ENCODE results near the gene WRNIP1. TPM values are rescaled to one million over a fixed set of nuclear protein-coding genes. Genes with fewer than 3 reads are reported as not detected.

Gene WRNIP1
- total and polyA plus RNA-seq, 2 of the 13 experiments (the other 11 are each of a cell fraction or from before 2014, with no cell fraction given) = 77.7 to 90.3 TPM

GRCh38 chr6:2741756-2742155 lies 23.4 kb upstream of the WRNIP1 start:
- no peak for ATAC-seq
- ChIA-PET POLR2A (no interaction called here), CTCF (ENCODE audit: low intra/inter-chr PET ratio, low total read pairs) (no interaction called here)
- Histone ChIP-seq H3K79me2 (ENCODE audit: insufficient read depth, low read length) (no peaks in the 10 kb centered on the region), H3K27me3 (ENCODE audit: control insufficient read depth in 1 of 2, insufficient read depth in 2 of 2, low read length in 2 of 2) (no peaks in the 10 kb centered on the region), H3K4me3 (replicated peaks in 1 of 3; ENCODE audit: insufficient read depth in 1 of 3, low read depth in 2 of 3, low read length in 3 of 3) (no peak overlapping the region), H3K9me3 (ENCODE audit: low read length) (no peaks in the 10 kb centered on the region), H3K4me2 (ENCODE audit: low read depth, low read length) (no peak overlapping the region), H3K36me3 (replicated peaks in 1 of 2; ENCODE audit: control insufficient read depth in 1 of 2, insufficient read depth in 2 of 2, low read length in 2 of 2) (no peaks in the 10 kb centered on the region), H4K20me1 (ENCODE audit: insufficient read depth, low read length) (no peaks in the 10 kb centered on the region), H3K27ac (ENCODE audit: extremely low read length, insufficient read depth, low read length) (no peak overlapping the region), H3K4me1 (ENCODE audit: insufficient read depth, low read length) (peaks cover 41% of the 10 kb centered on the region), H2AFZ (ENCODE audit: low read length) (no peak overlapping the region), H3K9ac (ENCODE audit: insufficient read depth, low read depth, low read length) (no peak overlapping the region)
- 88% methylated on average over 2 of the region's 2 CpGs for WGBS (ENCODE audit: low lambda C conversion rate)
- BruUV-seq (replicated peaks) = no TSS peak
- FAIRE-seq = no peak
- intact Hi-C loops (cut with micrococcal nuclease; ENCODE audit: unreplicated experiment) = loop anchor here (5.0 kb wide), 1 partner anchor 1144 kb away; no protein-coding TSS in a partner anchor
- in situ Hi-C loops (cut with HindIII; ENCODE audit: extremely low pct_ligation_motif_present, low pct_unique_long_range_greater_than_20kb) = no loop called here
- DNase-seq (ENCODE audit: low spot score) = no peak
- no peak for TF ChIP-seq NFE2 (CRISPR knock-in tag; IDR thresholded peaks at IDR 0.05)
- TF ChIP-seq, protein P1, sequence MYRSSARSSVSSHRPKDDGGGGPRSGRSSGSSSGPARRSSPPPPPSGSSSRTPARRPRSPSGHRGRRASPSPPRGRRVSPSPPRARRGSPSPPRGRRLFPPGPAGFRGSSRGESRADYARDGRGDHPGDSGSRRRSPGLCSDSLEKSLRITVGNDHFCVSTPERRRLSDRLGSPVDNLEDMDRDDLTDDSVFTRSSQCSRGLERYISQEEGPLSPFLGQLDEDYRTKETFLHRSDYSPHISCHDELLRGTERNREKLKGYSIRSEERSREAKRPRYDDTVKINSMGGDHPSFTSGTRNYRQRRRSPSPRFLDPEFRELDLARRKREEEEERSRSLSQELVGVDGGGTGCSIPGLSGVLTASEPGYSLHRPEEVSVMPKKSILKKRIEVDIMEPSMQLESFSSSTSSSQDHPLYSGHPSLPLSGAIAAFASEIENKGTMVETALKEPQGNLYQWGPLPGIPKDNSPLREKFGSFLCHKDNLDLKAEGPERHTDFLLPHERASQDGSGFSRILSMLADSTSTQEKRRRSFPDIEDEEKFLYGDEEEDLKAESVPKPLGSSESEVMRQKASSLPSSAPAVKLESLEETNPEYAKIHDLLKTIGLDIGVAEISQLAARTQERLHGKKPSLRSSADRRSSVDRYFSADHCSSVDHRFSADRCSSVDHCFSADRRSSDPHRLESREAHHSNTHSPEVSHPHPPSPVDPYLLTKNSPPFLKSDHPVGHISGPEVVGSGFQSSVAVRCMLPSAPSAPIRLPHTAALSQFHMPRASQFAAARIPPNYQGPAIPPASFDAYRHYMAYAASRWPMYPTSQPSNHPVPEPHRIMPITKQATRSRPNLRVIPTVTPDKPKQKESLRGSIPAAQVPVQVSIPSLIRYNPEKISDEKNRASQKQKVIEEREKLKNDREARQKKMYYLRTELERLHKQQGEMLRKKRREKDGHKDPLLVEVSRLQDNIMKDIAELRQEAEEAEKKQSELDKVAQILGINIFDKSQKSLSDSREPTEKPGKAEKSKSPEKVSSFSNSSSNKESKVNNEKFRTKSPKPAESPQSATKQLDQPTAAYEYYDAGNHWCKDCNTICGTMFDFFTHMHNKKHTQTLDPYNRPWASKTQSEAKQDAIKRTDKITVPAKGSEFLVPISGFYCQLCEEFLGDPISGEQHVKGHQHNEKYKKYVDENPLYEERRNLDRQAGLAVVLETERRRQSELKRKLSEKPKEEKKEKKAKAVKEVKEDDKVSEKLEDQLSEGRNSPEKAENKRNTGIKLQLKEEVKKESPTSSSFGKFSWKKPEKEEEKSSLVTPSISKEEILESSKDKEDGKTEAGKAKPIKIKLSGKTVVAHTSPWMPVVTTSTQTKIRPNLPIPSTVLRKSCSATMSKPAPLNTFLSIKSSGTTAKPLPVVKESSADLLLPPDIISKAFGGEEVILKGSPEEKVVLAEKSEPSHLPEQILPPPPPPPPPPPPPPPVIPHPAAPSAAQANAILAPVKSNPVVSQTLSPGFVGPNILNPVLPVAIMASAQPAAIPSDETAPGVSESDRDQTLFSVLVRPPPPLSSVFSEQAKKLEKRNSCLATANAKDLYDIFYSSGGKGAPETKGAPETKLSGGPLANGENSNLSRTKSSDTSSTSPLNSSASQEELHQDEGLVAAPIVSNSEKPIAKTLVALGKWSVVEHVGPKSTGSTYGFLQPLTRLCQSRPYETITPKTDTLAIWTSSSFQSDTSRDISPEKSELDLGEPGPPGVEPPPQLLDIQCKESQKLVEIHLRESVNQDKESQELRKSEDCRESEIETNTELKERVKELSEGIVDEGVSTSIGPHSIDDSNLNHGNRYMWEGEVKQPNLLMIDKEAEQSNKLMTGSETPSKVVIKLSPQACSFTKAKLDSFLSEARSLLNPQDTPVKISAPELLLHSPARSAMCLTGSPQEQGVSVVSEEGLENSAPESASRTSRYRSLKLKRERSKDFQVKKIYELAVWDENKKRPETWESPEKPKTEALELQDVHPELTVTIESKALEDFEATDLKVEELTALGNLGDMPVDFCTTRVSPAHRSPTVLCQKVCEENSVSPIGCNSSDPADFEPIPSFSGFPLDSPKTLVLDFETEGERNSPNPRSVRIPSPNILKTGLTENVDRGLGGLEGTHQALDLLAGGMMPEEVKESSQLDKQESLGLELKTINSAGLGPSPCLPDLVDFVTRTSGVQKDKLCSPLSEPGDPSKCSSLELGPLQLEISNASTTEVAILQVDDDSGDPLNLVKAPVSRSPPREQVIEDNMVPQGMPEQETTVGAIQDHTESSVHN (CRISPR knock-in tag; IDR thresholded peaks at IDR 0.05) = no peak
- no peak for TF ChIP-seq MAX (IDR thresholded peaks at IDR 0.05)
- TF ChIP-seq HMGA1 (CRISPR knock-in tag; conservative IDR thresholded peaks at IDR 0.05) = no peak
- no peak for TF ChIP-seq ARID5B (CRISPR knock-in tag; IDR thresholded peaks at IDR 0.05)
- TF ChIP-seq ZNF124 (CRISPR knock-in tag; IDR thresholded peaks at IDR 0.05) = no peak
- TF ChIP-seq STAT5B (CRISPR knock-in tag; IDR thresholded peaks at IDR 0.05) = no peak
- no peak for TF ChIP-seq ZUFSP (CRISPR knock-in tag; IDR thresholded peaks at IDR 0.05; ENCODE audit: borderline replicate concordance)
- TF ChIP-seq, protein P2, sequence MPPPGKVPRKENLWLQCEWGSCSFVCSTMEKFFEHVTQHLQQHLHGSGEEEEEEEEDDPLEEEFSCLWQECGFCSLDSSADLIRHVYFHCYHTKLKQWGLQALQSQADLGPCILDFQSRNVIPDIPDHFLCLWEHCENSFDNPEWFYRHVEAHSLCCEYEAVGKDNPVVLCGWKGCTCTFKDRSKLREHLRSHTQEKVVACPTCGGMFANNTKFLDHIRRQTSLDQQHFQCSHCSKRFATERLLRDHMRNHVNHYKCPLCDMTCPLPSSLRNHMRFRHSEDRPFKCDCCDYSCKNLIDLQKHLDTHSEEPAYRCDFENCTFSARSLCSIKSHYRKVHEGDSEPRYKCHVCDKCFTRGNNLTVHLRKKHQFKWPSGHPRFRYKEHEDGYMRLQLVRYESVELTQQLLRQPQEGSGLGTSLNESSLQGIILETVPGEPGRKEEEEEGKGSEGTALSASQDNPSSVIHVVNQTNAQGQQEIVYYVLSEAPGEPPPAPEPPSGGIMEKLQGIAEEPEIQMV (CRISPR knock-in tag; IDR thresholded peaks at IDR 0.05; ENCODE audit: low read depth) = no peak

Measured in HepG2 (cell line).